Breast epithelium (tissue), 4 donors: ENCODE measurements around the gene PAX1. TPM values are rescaled to one million over a fixed set of nuclear protein-coding genes. Genes with fewer than 3 reads are reported as not detected.

Source experiments
- DNase-seq, 2 donors: peaks; one replicate each; pipeline ENCODE4 v3.0.0-alpha.2; 2019; ENCODE audit warnings: low spot score in 2 of 2
- H3K27ac ChIP-seq, 2 donors: fragments of 200-600 bp; sonication (generic) in 1 of 2; one replicate each; pipeline ENCODE4 v1.5.1; 2016 to 2019; ENCODE audit warnings: mild to moderate bottlenecking in 1 of 2
- H3K27me3 ChIP-seq, 2 donors: fragments of 200-600 bp; sonication (generic) in 1 of 2; one replicate each; pipeline versions ENCODE4 v1.5.1 to v1.6.0; 2017 to 2019; ENCODE audit warnings: control low read depth in 1 of 2, mild to moderate bottlenecking in 1 of 2
- H3K36me3 ChIP-seq: fragments of 200-600 bp; one replicate; pipeline ENCODE4 v1.5.1; 2019
- H3K4me1 ChIP-seq, 2 donors: fragments of 200-600 bp; sonication (generic); one replicate each; pipeline ENCODE4 v1.5.1; 2016 to 2019; ENCODE audit warnings: control low read depth in 1 of 2
- H3K4me3 ChIP-seq, 3 donors: fragments of 200-600 bp; sonication (generic); 1 replicate in 2 of 3; 2 replicates in 1 of 3; pipeline ENCODE4 v1.5.1; 2016 to 2019; ENCODE audit warnings: mild to moderate bottlenecking in 3 of 3, moderate library complexity in 2 of 3
- H3K9me3 ChIP-seq, 2 donors: fragments of 200-600 bp; sonication (generic) in 1 of 2; one replicate each; pipeline ENCODE4 v1.5.1; 2016 to 2019; ENCODE audit warnings: control low read depth in 1 of 2
- POLR2A ChIP-seq: fragments of 450-650 bp; IDR thresholded peaks from one replicate; pipeline ENCODE4 v1.6.1; 2016; ENCODE audit warnings: antibody characterized with exemption, mild to moderate bottlenecking, moderate library complexity
- POLR2AphosphoS5 ChIP-seq, 3 donors: sonication (generic); formaldehyde crosslinking; IDR thresholded peaks; one replicate each; pipeline ENCODE4 v1.6.1; 2017; ENCODE audit warnings: antibody characterized with exemption in 3 of 3
- intact Hi-C: fragments of 100-400 bp; cut with DNase I; formaldehyde crosslinking; loops from one replicate; pipeline ENCODE4 v1.15.1; 2023; ENCODE audit warnings: low total_unique reads
- total RNA-seq, 3 donors: library from RNA; depleted of rRNA; stranded (reverse); fragments of >200 nt; gene quantifications; one replicate each; pipeline ENCODE4 v1.1.0, GENCODE V29; 2016
- TF ChIP-seq, protein P1 (sequence below), 3 donors: fragments of 450-650 bp; IDR thresholded peaks; one replicate each; pipeline ENCODE4 v1.5.1; 2016 to 2017; ENCODE audit warnings: antibody characterized with exemption in 3 of 3, mild to moderate bottlenecking in 3 of 3, moderate library complexity in 3 of 3

PAX1 gene
- total RNA-seq, 3 donors from 2014 or later = not detected

DNA sequence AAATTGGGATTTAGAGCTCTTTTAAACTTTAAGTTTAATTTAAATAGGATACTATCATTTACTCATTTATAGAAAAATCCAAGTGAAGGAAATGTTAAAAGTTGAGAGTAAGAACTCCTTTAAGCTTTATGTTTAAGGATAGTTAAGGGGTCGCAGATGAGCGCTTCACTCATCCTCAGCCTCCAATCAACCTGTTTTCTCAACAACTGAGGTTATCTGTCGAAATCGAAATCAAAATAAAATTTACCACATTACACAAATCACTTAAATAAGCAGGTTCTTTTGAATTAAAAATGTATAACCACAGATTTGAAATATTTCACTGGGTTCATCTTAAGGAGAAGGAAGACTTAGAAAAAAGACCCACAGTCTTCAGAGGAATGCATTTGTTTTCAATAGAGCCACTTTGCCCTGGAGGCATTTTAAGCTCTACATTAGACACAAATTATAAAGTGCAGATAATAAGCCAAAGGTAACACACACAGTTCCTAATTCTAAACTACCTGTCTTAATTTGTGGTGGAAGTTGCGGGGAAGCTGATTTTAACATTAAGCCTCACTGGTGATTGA, 5.5 kb downstream of the PAX1 start:
- H3K27me3 ChIP-seq = peaks cover 0 to 95% of the 10 kb centered on the region in 2 donors
- no peak for TF ChIP-seq POLR2AphosphoS5 (IDR thresholded peaks at IDR 0.05)
- TF ChIP-seq, protein P1, sequence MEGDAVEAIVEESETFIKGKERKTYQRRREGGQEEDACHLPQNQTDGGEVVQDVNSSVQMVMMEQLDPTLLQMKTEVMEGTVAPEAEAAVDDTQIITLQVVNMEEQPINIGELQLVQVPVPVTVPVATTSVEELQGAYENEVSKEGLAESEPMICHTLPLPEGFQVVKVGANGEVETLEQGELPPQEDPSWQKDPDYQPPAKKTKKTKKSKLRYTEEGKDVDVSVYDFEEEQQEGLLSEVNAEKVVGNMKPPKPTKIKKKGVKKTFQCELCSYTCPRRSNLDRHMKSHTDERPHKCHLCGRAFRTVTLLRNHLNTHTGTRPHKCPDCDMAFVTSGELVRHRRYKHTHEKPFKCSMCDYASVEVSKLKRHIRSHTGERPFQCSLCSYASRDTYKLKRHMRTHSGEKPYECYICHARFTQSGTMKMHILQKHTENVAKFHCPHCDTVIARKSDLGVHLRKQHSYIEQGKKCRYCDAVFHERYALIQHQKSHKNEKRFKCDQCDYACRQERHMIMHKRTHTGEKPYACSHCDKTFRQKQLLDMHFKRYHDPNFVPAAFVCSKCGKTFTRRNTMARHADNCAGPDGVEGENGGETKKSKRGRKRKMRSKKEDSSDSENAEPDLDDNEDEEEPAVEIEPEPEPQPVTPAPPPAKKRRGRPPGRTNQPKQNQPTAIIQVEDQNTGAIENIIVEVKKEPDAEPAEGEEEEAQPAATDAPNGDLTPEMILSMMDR (IDR thresholded peaks at IDR 0.05) = no peak
- TF ChIP-seq POLR2A = no peak
- H3K27ac ChIP-seq = no peak overlapping the region
- H3K4me1 ChIP-seq = no peaks in the 10 kb centered on the region
- H3K36me3 ChIP-seq = no peaks in the 10 kb centered on the region
- no peaks in the 10 kb centered on the region for H3K9me3 ChIP-seq
- H3K4me3 ChIP-seq = no peak overlapping the region
- intact Hi-C loops = no loop called here
- DNase-seq = no peak

DNA sequence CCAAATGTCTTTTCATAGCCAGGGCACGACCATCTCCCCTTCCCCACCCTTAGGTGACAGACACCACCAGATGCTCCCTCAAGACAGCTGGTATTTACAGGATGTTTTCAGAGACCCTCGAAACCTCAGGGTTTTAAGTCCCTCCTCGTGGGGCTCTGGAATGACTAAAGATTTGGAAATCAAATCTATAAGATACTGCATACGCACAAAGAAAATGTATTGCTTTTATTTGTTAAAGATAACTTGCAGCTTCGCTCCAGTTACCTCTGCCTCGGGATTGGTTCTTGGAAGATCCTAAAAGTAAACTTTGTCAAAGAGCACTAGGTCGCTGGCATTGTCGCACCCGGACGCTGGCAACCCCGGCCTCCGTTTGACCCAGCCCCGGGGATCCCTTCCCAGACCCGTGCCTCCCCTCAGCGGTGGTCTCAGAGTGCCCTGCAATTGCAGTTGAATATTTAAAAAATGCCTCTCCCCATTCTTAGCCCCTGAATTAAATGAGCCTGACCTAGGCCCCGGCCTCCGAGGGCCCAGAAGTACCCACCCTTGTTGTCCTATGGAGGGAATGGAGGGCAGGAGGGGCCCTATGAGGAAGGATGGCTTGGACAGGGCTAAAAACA, 7.1 kb downstream of the PAX1 start:
- Histone ChIP-seq H3K36me3 (no peaks in the 10 kb centered on the region), H3K4me3 (no peak overlapping the region), H3K4me1 (no peaks in the 10 kb centered on the region), H3K27ac (no peak overlapping the region), H3K9me3 (no peaks in the 10 kb centered on the region), H3K27me3 (peaks cover 0 to 91% of the 10 kb centered on the region in 2 donors)
- intact Hi-C loops = no loop called here
- DNase-seq = no peak
- TF ChIP-seq, protein P1 (IDR thresholded peaks at IDR 0.05) = no peak
- TF ChIP-seq POLR2AphosphoS5 (IDR thresholded peaks at IDR 0.05) (no peak), POLR2A (no peak)

DNA sequence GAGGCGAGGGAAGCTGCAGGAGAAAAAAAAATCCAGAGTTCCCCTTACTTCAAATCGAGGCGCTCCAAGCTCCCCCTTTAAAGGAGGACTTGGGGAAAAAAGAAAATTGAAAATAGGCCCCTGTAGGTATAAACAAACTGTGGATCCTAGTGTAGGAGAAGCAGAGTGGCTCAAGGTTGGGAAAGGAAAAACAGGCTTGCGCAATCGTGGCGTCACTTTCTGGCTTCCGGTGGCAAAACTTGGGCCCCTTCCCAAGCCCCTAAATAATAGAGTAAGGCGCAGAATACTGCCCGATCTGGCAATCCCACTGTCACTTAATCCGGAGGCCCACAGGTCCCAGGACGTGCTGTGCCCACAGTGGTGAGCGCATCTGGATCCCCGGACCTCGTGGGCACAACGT, 8.0 kb downstream of the PAX1 start:
- Histone ChIP-seq H3K4me1 (no peaks in the 10 kb centered on the region), H3K27ac (no peak overlapping the region), H3K27me3 (peaks cover 0 to 82% of the 10 kb centered on the region in 2 donors), H3K36me3 (no peaks in the 10 kb centered on the region), H3K9me3 (no peaks in the 10 kb centered on the region), H3K4me3 (no peak overlapping the region)
- intact Hi-C loops = no loop called here
- TF ChIP-seq POLR2A (no peak), POLR2AphosphoS5 (IDR thresholded peaks at IDR 0.05) (no peak)
- TF ChIP-seq, protein P1 (IDR thresholded peaks at IDR 0.05) = no peak
- no peak for DNase-seq

DNA sequence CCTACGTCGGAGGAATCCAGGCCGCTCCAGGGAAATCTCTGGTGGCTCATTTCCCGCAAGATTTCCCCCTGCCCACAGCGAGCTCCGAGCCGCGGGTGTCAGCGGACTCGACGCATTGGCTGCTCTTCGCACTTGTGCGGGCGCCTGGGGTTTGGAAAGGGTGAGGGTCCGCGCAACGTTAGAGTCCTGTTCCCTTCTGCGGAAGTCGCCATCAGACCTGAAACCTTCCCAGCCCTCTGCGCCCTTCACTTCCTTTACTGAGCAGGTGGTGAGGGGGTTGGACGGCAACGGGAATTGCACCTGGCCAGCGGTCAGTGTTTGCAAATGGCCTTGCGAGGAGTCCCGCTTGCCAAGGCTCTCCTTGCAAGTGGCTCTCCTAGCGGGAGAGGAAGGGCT, 8.4 kb downstream of the PAX1 start:
- no peaks in the 10 kb centered on the region for H3K9me3 ChIP-seq
- H3K27ac ChIP-seq = no peak overlapping the region
- intact Hi-C loops = no loop called here
- DNase-seq = no peak
- H3K27me3 ChIP-seq = peaks cover 0 to 78% of the 10 kb centered on the region in 2 donors
- TF ChIP-seq POLR2A (no peak), POLR2AphosphoS5 (IDR thresholded peaks at IDR 0.05) (no peak)
- TF ChIP-seq, protein P1 (IDR thresholded peaks at IDR 0.05) = no peak
- no peak overlapping the region for H3K4me3 ChIP-seq
- no peaks in the 10 kb centered on the region for H3K36me3 ChIP-seq
- H3K4me1 ChIP-seq = no peaks in the 10 kb centered on the region

DNA sequence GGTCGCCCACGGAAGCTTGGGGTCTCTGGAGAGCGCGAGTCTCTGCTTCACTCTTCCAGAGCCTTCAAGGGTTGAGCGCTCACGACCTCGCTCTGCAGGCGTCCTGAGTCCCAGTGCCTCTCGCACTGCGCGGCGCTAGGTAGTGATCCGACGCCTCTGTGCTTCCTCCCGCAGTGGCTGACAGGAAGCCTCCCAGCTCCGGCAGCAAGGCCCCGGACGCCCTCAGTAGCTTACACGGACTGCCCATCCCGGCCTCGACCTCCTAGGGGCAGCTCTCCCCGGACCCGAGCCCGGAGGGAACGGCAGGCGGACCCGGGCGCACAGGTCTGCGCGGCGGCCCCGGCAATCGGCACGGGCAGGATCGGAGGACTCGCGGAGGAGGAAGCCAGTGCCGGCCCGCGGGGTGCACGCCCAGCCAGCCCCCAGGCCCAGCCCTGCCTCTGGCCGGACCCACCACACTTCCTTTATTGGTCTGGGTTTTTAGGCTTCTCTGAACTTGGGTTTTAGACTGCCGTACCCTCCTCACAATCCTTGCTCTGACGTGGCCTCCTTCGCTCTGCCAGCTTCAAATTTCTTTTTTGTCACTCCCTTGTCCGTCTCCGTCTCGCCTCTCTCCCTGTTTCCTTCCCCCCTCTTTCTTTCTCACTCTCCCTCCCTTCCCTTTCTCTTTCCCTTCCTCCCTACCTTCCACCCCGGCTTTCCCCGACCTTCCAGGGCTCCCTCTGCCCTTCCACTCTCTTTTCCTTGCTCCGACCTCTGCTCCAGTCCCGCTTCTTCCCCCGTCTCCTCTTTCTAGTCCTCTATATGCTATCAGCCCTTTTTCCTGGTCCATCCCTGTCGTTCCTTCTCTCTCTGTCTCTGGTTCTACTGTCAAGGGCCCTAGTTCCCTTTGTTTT, 9.1 kb downstream of the PAX1 start:
- Histone ChIP-seq H3K27ac (no peak overlapping the region), H3K27me3 (peaks cover 0 to 71% of the 10 kb centered on the region in 2 donors), H3K4me1 (no peaks in the 10 kb centered on the region), H3K36me3 (no peaks in the 10 kb centered on the region), H3K9me3 (no peaks in the 10 kb centered on the region), H3K4me3 (no peak overlapping the region)
- DNase-seq = no peak
- TF ChIP-seq POLR2AphosphoS5 (IDR thresholded peaks at IDR 0.05) (no peak), POLR2A (no peak)
- TF ChIP-seq, protein P1 (IDR thresholded peaks at IDR 0.05) = no peak
- intact Hi-C loops = no loop called here
